Nephron progenitor cell (in vitro differentiated cells): Measurements from ENCODE around the gene OAS3.
"Not testable (repeated sequence)": the region's sequence is repeated elsewhere in the genome, so short reads cannot be mapped to it uniquely, and the experiment has no call there.

ENCODE experiments used
- DNase-seq: peaks from one replicate; pipeline ENCODE4 v3.0.0; 2021
- H3K27ac Mint-ChIP-seq: 2 replicates; pipeline ENCODE4 v1.8.0; 2021; ENCODE audit warnings: mild to moderate bottlenecking, moderate library complexity, mixed read lengths
- H3K27me3 Mint-ChIP-seq: 2 replicates; pipeline ENCODE4 v1.8.0; 2021; ENCODE audit warnings: mild to moderate bottlenecking, low read depth, mixed read lengths; ENCODE audit not compliant: poor library complexity
- H3K36me3 Mint-ChIP-seq: 2 replicates; pipeline ENCODE4 v1.8.0; 2021; ENCODE audit warnings: low read depth, mixed read lengths
- H3K4me1 Mint-ChIP-seq: 2 replicates; pipeline ENCODE4 v1.8.0; 2021; ENCODE audit warnings: mixed read lengths
- H3K4me3 Mint-ChIP-seq: 2 replicates; pipeline ENCODE4 v1.8.0; 2021; ENCODE audit warnings: mild to moderate bottlenecking, moderate library complexity, mixed read lengths
- H3K9me3 Mint-ChIP-seq: 2 replicates; pipeline ENCODE4 v1.8.0; 2021; ENCODE audit warnings: mild to moderate bottlenecking, moderate library complexity, mixed read lengths
- CTCF ChIP-seq: fragments of 200-600 bp; sonication (generic); IDR thresholded peaks from 2 replicates; pipeline ENCODE4 v1.5.0; 2021; ENCODE audit warnings: antibody characterized with exemption

OAS3 gene

DNA sequence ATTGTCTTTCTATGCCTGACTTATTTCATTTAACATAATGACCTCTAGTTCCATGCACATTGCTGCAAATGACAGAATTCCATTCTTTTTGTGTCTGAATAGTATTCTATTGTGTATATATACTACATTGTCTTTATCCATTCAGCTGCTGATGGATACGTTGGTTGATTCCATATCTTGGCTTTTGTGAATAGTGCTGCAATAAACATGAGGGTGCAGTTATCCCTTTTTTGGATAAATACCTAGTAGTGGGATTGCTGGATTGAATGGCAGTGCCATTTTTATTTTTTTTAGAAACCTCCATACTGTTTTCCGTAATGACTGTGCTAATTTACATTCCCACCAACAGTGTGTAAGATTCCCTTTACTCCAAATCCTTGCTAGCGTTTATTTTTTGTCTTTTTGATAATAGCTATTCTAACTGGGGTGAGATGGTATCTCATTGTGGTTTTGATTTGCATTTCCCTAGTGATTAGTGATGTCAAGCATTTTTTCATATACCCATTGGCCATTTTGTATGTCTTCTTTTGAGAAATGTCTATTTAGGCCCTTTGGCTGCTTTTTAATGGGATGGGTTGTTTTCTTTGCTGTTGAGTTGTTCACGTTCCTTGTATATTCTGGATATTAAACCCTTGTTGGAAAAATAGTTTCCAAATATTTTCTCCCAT lies 42.4 kb downstream of the OAS3 start:
- peaks cover 7% of the 10 kb centered on the region for H3K27me3 Mint-ChIP-seq
- no peaks in the 10 kb centered on the region for H3K4me1 Mint-ChIP-seq
- H3K36me3 Mint-ChIP-seq: no peaks in the 10 kb centered on the region
- peaks cover 31% of the 10 kb centered on the region for H3K9me3 Mint-ChIP-seq
- DNase-seq: no peak
- no peak overlapping the region for H3K27ac Mint-ChIP-seq
- H3K4me3 Mint-ChIP-seq: no peak overlapping the region
- TF ChIP-seq CTCF: no peak

- Mint-ChIP-seq H3K4me3 (no peak overlapping the region), H3K36me3 (no peaks in the 10 kb centered on the region), H3K4me1 (no peaks in the 10 kb centered on the region), H3K9me3 (peaks cover 31% of the 10 kb centered on the region), H3K27me3 (peaks cover 24% of the 10 kb centered on the region), H3K27ac (no peak overlapping the region)
- DNase-seq: no peak
- TF ChIP-seq CTCF: no peak
These were observed 47.5 kb downstream of the OAS3 start for GRCh38 chr12:112985642-112986290.

- Mint-ChIP-seq H3K27me3 (peaks cover 25% of the 10 kb centered on the region), H3K27ac (no peak overlapping the region)
- no peak for TF ChIP-seq CTCF
These were observed 48.1 kb downstream of the OAS3 start for GRCh38 chr12:112986291-112986800.

DNA sequence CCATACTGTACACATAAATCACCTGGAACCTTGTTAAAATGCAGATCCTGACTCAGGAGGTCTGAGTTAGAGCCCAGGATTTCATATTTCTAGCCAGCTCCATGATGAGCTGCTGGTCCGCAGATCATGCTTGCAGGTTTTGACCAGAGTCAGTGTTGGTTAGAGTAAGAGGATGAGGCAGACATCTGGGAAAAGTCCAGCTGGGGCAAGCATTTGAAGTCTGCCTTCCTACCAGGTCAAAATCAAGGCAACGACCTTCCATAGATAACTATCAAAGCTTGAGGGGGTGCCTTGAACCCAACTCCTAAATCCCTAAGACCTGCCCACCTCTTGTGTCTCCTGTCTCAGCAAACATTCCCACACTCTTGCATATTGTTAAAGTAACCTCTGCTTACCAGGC lies 49.3 kb downstream of the OAS3 start:
- DNase-seq: no peak
- no peak for TF ChIP-seq CTCF
- H3K36me3 Mint-ChIP-seq: no peaks in the 10 kb centered on the region
- no peak overlapping the region for H3K27ac Mint-ChIP-seq
- H3K4me1 Mint-ChIP-seq: no peaks in the 10 kb centered on the region
- H3K27me3 Mint-ChIP-seq: peaks cover 25% of the 10 kb centered on the region
- no peak overlapping the region for H3K4me3 Mint-ChIP-seq
- H3K9me3 Mint-ChIP-seq: peaks cover 27% of the 10 kb centered on the region

More at GRCh38 chr12:112986291-112986800, 48.1 kb downstream of the OAS3 start:
- Mint-ChIP-seq H3K9me3 (peaks cover 31% of the 10 kb centered on the region), H3K4me3 (no peak overlapping the region), H3K36me3 (no peaks in the 10 kb centered on the region), H3K4me1 (no peaks in the 10 kb centered on the region)
- no peak for DNase-seq

DNA sequence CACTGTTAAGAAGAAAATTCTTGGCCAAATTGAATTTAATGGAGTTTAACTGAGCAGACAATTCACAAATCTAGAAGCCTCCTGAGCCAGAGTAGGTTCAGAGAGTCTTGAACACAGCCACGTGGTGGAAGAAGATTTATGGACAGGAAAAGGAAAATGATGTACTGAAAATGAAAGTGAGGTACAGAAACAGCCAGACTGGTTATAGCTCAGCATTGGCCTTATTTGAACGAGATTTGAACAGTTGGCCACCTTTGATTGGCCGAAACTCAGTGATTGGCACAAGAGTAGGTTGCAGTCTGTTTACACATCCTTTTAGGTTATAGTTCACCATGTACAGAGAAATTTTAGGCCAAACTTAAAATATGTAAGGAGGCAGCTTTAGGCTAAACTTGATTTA lies 50.0 kb downstream of the OAS3 start:
- Mint-ChIP-seq H3K4me3 (no peak overlapping the region), H3K36me3 (no peaks in the 10 kb centered on the region), H3K27me3 (peaks cover 25% of the 10 kb centered on the region), H3K9me3 (peaks cover 26% of the 10 kb centered on the region), H3K27ac (no peak overlapping the region), H3K4me1 (no peaks in the 10 kb centered on the region)
- no peak for TF ChIP-seq CTCF
- no peak for DNase-seq

DNA sequence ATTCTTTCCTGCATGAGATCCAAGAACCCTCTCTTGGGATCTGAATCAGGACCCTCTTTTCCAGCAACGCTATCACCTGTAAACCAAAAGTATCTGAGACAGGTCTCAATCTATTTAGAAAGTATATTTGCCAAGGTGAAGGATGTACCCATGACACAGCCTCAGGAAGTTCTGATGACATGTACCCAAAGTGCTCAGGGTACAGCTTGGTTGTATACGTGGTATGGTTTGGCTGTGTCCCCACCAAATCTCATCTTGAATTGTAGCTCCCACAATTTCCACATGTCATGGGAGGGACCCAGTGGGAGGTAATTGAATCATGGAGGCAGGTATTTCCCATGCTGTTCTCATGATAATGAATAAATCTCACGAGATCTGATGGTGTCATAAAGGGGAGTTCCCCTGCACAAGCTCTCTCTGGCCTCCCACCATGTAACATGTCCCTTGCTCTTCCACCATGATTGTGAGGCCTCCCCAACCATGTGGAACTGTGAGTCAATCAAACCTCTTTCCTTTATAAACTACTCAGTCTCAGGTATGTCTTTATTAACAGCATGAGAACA lies 50.6 kb downstream of the OAS3 start:
- H3K4me3 Mint-ChIP-seq, H3K27ac Mint-ChIP-seq, DNase-seq, H3K36me3 Mint-ChIP-seq, H3K4me1 Mint-ChIP-seq: not testable (repeated sequence)
- H3K9me3 Mint-ChIP-seq: peaks cover 21% of the 10 kb centered on the region
- H3K27me3 Mint-ChIP-seq: peaks cover 25% of the 10 kb centered on the region
